Right lobe of liver (tissue), 6 donors: Measurements from ENCODE around the gene THSD7A. TPM values are rescaled to one million over a fixed set of nuclear protein-coding genes. Genes with fewer than 3 reads are reported as not detected.

ENCODE experiments used
- ATAC-seq, 4 donors: fragments of 200-7000 bp; cut with Tn5 transposase; one replicate each; pipeline ENCODE4 v1.9.1; 2020; ENCODE audit warnings: mild to moderate bottlenecking in 4 of 4, moderate library complexity in 4 of 4
- DNase-seq, 3 donors: peaks; one replicate each; pipeline ENCODE4 v3.0.0-alpha.2; 2020
- H3K27ac ChIP-seq, 3 donors: fragments of 200-600 bp; one replicate each; pipeline ENCODE4 v1.8.0; 2022
- H3K27me3 ChIP-seq, 2 donors: fragments of 200-600 bp; one replicate each; pipeline ENCODE4 v1.8.0; 2022
- H3K36me3 ChIP-seq, 4 donors: fragments of 200-600 bp; sonication (generic) in 1 of 4; one replicate each; pipeline versions ENCODE4 v1.5.1 to v1.8.0; 2017 to 2022; ENCODE audit warnings: control low read depth in 1 of 4
- H3K4me1 ChIP-seq, 4 donors: fragments of 200-600 bp; sonication (generic) in 1 of 4; one replicate each; pipeline versions ENCODE4 v1.5.1 to v1.8.0; 2017 to 2022; ENCODE audit warnings: control low read depth in 1 of 4
- H3K4me3 ChIP-seq, 3 donors: fragments of 200-600 bp; one replicate each; pipeline ENCODE4 v1.8.0; 2022
- H3K9me3 ChIP-seq, 4 donors: fragments of 200-600 bp; sonication (generic) in 1 of 4; one replicate each; pipeline versions ENCODE4 v1.5.1 to v1.8.0; 2017 to 2022; ENCODE audit warnings: control low read depth in 1 of 4
- CTCF ChIP-seq, 4 donors: fragments of 200-600 bp in 3 of 4; fragments of 450-650 bp in 1 of 4; IDR thresholded peaks; one replicate each; pipeline versions ENCODE4 v1.5.1 to v1.8.0; 2016 to 2022; ENCODE audit warnings: antibody characterized with exemption in 4 of 4, mild to moderate bottlenecking in 2 of 4
- POLR2A ChIP-seq: fragments of 450-650 bp; IDR thresholded peaks from one replicate; pipeline ENCODE4 v1.6.1; 2017; ENCODE audit warnings: antibody characterized with exemption, mild to moderate bottlenecking
- WGBS: methylation state at CpG from one replicate; pipeline ENCODE4 v1.1.6; 2018; ENCODE audit warnings: low coverage, low lambda C conversion rate; ENCODE audit not compliant: insufficient coverage; ENCODE audit errors: missing lambda C conversion rate; 5-methylcytosine and 5-hydroxymethylcytosine counted together
- intact Hi-C, 2 donors: fragments of 100-400 bp; cut with DNase I; formaldehyde crosslinking; loops; one replicate each; pipeline versions ENCODE4 v1.11.2 to v1.14.1; 2022
- total RNA-seq, 6 experiments: library from RNA; depleted of rRNA in 2 of 6; stranded (reverse); fragments of >200 nt in 2 of 6; fragmentation: NEBNext Ultra II Directional in 3 of 6; extraction: Animal tissue kit (Norgen Biotek cat#: 25700) in 3 of 6; gene quantifications; one replicate each; pipeline versions ENCODE4 v1.1.0 to v1.2.4, GENCODE V29; 2016 to 2023
- donor health status: DM: no; HTN: yes; CAD: no.
- donor health status: DM: no; HTN: no; CAD: no.
- donor health status: DM: no; HTN: no; CAD: no.
- donor health status: DM: no; HTN: yes; CAD: no.
- donor health status: DM: no; HTN: yes; CAD: no.

The THSD7A gene
- total RNA-seq, 6 experiments from 2014 or later, result 1.1 to 2.5 (median 1.4) TPM

- no peak overlapping the region for H3K27ac ChIP-seq
- WGBS, result 76% methylated on average over 4 of the region's 4 CpGs
- TF ChIP-seq CTCF (IDR thresholded peaks at IDR 0.05) (no peak), POLR2A (no peak)
- H3K27me3 ChIP-seq, result no peaks in the 10 kb centered on the region
- intact Hi-C loops, result no loop called here
- no peak for ATAC-seq
- no peaks in the 10 kb centered on the region for H3K9me3 ChIP-seq
- H3K36me3 ChIP-seq, result no peaks in the 10 kb centered on the region
- H3K4me3 ChIP-seq, result no peak overlapping the region
- DNase-seq, result no peak
- H3K4me1 ChIP-seq, result no peaks in the 10 kb centered on the region
These were observed 99.8 kb downstream of the THSD7A start for GRCh38 chr7:11732207-11732606.

DNA sequence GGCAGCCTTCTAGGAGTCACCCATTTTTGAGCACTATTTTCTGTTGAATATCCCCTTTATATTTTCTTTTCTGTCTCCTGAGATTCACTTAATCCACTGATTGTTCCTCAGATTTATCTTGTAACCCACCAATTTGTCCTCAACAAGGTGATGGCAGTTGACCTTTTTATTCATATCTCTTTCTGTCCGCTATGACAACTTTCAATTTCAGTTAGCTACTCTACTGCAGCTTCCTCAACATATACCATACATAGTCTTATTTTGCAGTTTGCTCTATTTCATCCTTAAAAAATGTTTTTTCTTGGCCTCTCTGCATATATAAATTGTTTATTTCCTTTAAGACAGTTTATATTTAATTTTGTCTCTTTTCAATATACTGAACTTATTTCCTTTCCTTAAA is 101.3 kb downstream of the THSD7A start:
- Histone ChIP-seq H3K36me3 (no peaks in the 10 kb centered on the region), H3K9me3 (no peaks in the 10 kb centered on the region), H3K27ac (no peak overlapping the region), H3K4me3 (no peak overlapping the region), H3K27me3 (no peaks in the 10 kb centered on the region), H3K4me1 (no peaks in the 10 kb centered on the region)
- ATAC-seq (no peak), DNase-seq (no peak)
- 91% methylated on average over 1 of the region's 1 CpG for WGBS
- TF ChIP-seq POLR2A (no peak), CTCF (IDR thresholded peaks at IDR 0.05) (no peak)
- intact Hi-C loops, result no loop called here

DNA sequence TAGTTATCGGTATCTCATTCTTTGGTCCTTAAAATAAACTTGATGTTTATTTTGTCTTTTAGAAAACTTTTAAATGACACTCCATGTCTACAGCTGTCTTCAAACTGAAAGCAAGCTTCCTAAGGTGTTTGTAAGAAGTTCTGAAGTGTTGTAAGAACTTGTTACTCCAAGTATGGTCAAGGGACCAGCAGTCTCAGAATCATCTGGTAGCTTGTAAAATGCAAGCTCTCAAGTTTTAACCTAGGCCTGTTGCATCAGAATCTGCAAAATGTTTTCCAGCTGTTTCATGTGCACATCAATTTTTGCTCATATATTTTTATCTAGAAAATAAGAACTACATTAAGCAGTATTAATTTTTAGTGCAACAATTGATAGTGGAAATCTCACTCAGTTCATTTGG is 104.1 kb downstream of the THSD7A start:
- H3K27ac ChIP-seq, result no peak overlapping the region
- no peaks in the 10 kb centered on the region for H3K9me3 ChIP-seq
- H3K27me3 ChIP-seq, result no peaks in the 10 kb centered on the region
- H3K36me3 ChIP-seq, result no peaks in the 10 kb centered on the region
- no peaks in the 10 kb centered on the region for H3K4me1 ChIP-seq
- 94% methylated on average over 1 of the region's 1 CpG for WGBS
- ATAC-seq (no peak), DNase-seq (no peak)
- intact Hi-C loops, result no loop called here
- no peak overlapping the region for H3K4me3 ChIP-seq
- no peak for TF ChIP-seq CTCF (IDR thresholded peaks at IDR 0.05)
- no peak for TF ChIP-seq POLR2A

DNA sequence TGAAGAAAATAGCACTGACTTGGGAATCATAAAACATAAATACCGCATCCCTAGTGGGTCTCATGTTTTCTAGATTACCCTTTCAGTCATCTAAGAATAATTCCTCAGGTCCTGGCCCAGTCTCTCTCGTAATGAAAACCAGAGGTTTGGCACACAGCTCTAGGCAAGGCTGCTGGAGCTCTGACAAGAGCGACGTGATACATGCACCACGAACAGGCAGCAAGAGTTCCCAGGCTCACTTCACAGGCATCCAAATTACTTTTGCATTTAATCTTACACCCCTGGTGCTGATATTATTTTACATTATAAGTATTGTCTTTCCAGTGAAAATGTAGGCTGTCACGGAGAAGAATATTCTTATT is 105.2 kb downstream of the THSD7A start:
- no peaks in the 10 kb centered on the region for H3K4me1 ChIP-seq
- WGBS, result 79% methylated on average over 6 of the region's 6 CpGs
- DNase-seq, result no peak
- H3K4me3 ChIP-seq, result no peak overlapping the region
- ATAC-seq, result no peak
- H3K27me3 ChIP-seq, result no peaks in the 10 kb centered on the region
- H3K27ac ChIP-seq, result no peak overlapping the region
- intact Hi-C loops, result no loop called here
- no peaks in the 10 kb centered on the region for H3K9me3 ChIP-seq
- H3K36me3 ChIP-seq, result no peaks in the 10 kb centered on the region
- no peak for TF ChIP-seq POLR2A
- TF ChIP-seq CTCF (IDR thresholded peaks at IDR 0.05), result no peak
